ENCODE data around the gene CNTNAP5.

- TF ChIP-seq FOXM1 (IDR thresholded peaks at IDR 0.05; ENCODE audit: borderline replicate concordance) (no peak), SP1 (IDR thresholded peaks at IDR 0.05) (no peak), BHLHE40 (IDR thresholded peaks at IDR 0.05; ENCODE audit: borderline replicate concordance) (no peak), SUZ12 (IDR thresholded peaks at IDR 0.05) (no peak), ELF4 (IDR thresholded peaks at IDR 0.05) (no peak), ARNT (IDR thresholded peaks at IDR 0.05) (no peak), FOXK2 (IDR thresholded peaks at IDR 0.05) (no peak), PKNOX1 (IDR thresholded peaks at IDR 0.05) (no peak), FOXA1 (IDR thresholded peaks at IDR 0.05) (no peak), L3MBTL2 (conservative IDR thresholded peaks at IDR 0.05) (no peak), ZNF384 (IDR thresholded peaks at IDR 0.05) (no peak), TARDBP (IDR thresholded peaks at IDR 0.05) (no peak), HDGF (IDR thresholded peaks at IDR 0.05; ENCODE audit: borderline replicate concordance) (no peak), NFRKB (IDR thresholded peaks at IDR 0.05) (no peak)
Observed at GRCh38 chr2:124104914-124105313, 79.8 kb downstream of the CNTNAP5 start.

All from HEK293T (cell line).